GM19467 (cell line): ENCODE measurements around the gene THSD8.
A peak's percentile ranks its signal among the peaks of the same experiment; 100 is the strongest.

Experiments
- ATAC-seq: cut with Tn5 transposase; IDR thresholded peaks from one replicate; pipeline ENCODE4 v1.9.1; 2021; ENCODE audit warnings: mild to moderate bottlenecking, moderate library complexity; ENCODE audit not compliant: unreplicated experiment

THSD8 gene

GRCh38 chr19:12847159-12848139 lies 45.6 kb downstream of the THSD8 start:
- peak; percentile 50 for ATAC-seq
